CD4-positive, alpha-beta memory T cell (primary cell): ENCODE measurements around the gene ICAM2. TPM values are rescaled to one million over a fixed set of nuclear protein-coding genes. Genes with fewer than 3 reads are reported as not detected.
A peak's percentile ranks its signal among the peaks of the same experiment; 100 is the strongest.

Experiments
- CTCF ChIA-PET: fragments of 350-600 bp; sonication (Branson Sonifier 250); formaldehyde crosslinking; loops from one replicate; lab custom pipeline; 2021; ENCODE audit warnings: inconsistent platforms; ENCODE audit not compliant: partially characterized antibody; lab: Charles Lee
- POLR2A ChIA-PET: fragments of 350-600 bp; sonication (Branson Sonifier 250); formaldehyde crosslinking; loops from one replicate; lab custom pipeline; 2021; ENCODE audit not compliant: partially characterized antibody; lab: Charles Lee
- DNase-seq, 5 donors: peaks; one replicate each; pipeline versions ENCODE4 v3.0.0 to v3.0.0-alpha.2; 2020 to 2022; ENCODE audit warnings: mixed read lengths in 1 of 5
- H3K27ac ChIP-seq: one replicate; pipeline ENCODE4 v1.7.0; 2013; ENCODE audit warnings: low read depth, low read length
- H3K27me3 ChIP-seq: 2 replicates; pipeline ENCODE4 v1.7.0; 2013; ENCODE audit warnings: mild to moderate bottlenecking, low read length, moderate library complexity; ENCODE audit not compliant: insufficient read depth
- H3K36me3 ChIP-seq: 2 replicates; pipeline ENCODE4 v1.7.0; 2013; ENCODE audit warnings: mild to moderate bottlenecking, low read length, moderate library complexity; ENCODE audit not compliant: insufficient read depth
- H3K4me1 ChIP-seq: 2 replicates; pipeline ENCODE4 v1.7.0; 2013; ENCODE audit warnings: mild to moderate bottlenecking, low read length, moderate library complexity; ENCODE audit not compliant: insufficient read depth
- H3K4me3 ChIP-seq, 2 donors: one replicate each; pipeline ENCODE4 v1.7.0; 2013; ENCODE audit warnings: low read length in 2 of 2, mild to moderate bottlenecking in 1 of 2
- H3K9me3 ChIP-seq, 2 donors: one replicate each; pipeline ENCODE4 v1.7.0; 2013; ENCODE audit warnings: low read length in 2 of 2, control low read depth in 1 of 2; ENCODE audit not compliant: control insufficient read depth in 1 of 2
- H3K27ac Mint-ChIP-seq, 7 donors: one replicate each; pipeline ENCODE4 v1.8.0; 2020 to 2021; ENCODE audit warnings: mixed read lengths in 7 of 7, mild to moderate bottlenecking in 6 of 7, inconsistent platforms in 3 of 7, moderate library complexity in 3 of 7
- H3K27me3 Mint-ChIP-seq, 2 donors: one replicate each; pipeline ENCODE4 v1.8.0; 2020 to 2021; ENCODE audit warnings: mixed read lengths in 2 of 2
- H3K36me3 Mint-ChIP-seq, 2 donors: one replicate each; pipeline ENCODE4 v1.8.0; 2020 to 2021; ENCODE audit warnings: mixed read lengths in 2 of 2, inconsistent platforms in 1 of 2, mild to moderate bottlenecking in 1 of 2
- H3K4me1 Mint-ChIP-seq, 4 donors: one replicate each; pipeline ENCODE4 v1.8.0; 2020 to 2021; ENCODE audit warnings: mixed read lengths in 4 of 4, mild to moderate bottlenecking in 1 of 4
- H3K4me3 Mint-ChIP-seq, 8 donors: one replicate each; pipeline ENCODE4 v1.8.0; 2020 to 2021; ENCODE audit warnings: mixed read lengths in 8 of 8, mild to moderate bottlenecking in 7 of 8, moderate library complexity in 6 of 8, inconsistent platforms in 3 of 8
- H3K9me3 Mint-ChIP-seq, 8 donors: one replicate each; pipeline ENCODE4 v1.8.0; 2020 to 2021; ENCODE audit warnings: mixed read lengths in 8 of 8, mild to moderate bottlenecking in 5 of 8, inconsistent platforms in 3 of 8, moderate library complexity in 1 of 8
- intact Hi-C: fragments of 100-400 bp; cut with micrococcal nuclease; formaldehyde crosslinking; loops from one replicate; pipeline ENCODE4 v1.15.1; 2023
- polyA plus RNA-seq, 2 donors: library from polyadenylated mRNA; unstranded; fragments of 300-500 nt; fragmentation: Illumina TruSeq; gene quantifications; one replicate each; pipeline ENCODE4 v1.2.3, GENCODE V29; 2021
- total RNA-seq, 2 experiments: library from RNA; stranded (reverse); gene quantifications; one replicate each; pipeline ENCODE4 v1.2.3, GENCODE V29; 2021

Gene ICAM2
- total and polyA plus RNA-seq, 4 experiments from 2014 or later: 150 to 591 (median 285) TPM

GRCh38 chr17:63960006-63960405 is 60.4 kb downstream of the ICAM2 start:
- Mint-ChIP-seq H3K27me3 (no peaks in the 10 kb centered on the region), H3K9me3 (no peaks in the 10 kb centered on the region), H3K4me1 (peaks cover 3 to 31% (median 4%) of the 10 kb centered on the region in 4 donors), H3K4me3 (no peak overlapping the region), H3K36me3 (no peaks in the 10 kb centered on the region), H3K27ac (peak overlapping the region in 1 of 7 donors; percentile 24)
- peaks cover 8% of the 10 kb centered on the region for H3K4me1 ChIP-seq
- H3K4me3 ChIP-seq: no peak overlapping the region
- H3K36me3 ChIP-seq: no peaks in the 10 kb centered on the region
- H3K9me3 ChIP-seq: no peaks in the 10 kb centered on the region
- ChIA-PET POLR2A (no interaction called here), CTCF (no interaction called here)
- no peak for DNase-seq
- no peak overlapping the region for H3K27ac ChIP-seq
- H3K27me3 ChIP-seq: no peaks in the 10 kb centered on the region
- intact Hi-C loops: no loop called here

- Mint-ChIP-seq H3K27ac (peak overlapping the region in 2 of 7 donors; percentile 42 to 58), H3K27me3 (no peaks in the 10 kb centered on the region), H3K36me3 (no peaks in the 10 kb centered on the region), H3K4me1 (peaks cover 7 to 35% (median 17%) of the 10 kb centered on the region in 4 donors), H3K9me3 (peaks cover 0 to 2% (median 0%) of the 10 kb centered on the region in 8 donors), H3K4me3 (no peak overlapping the region)
- Histone ChIP-seq H3K4me1 (peaks cover 26% of the 10 kb centered on the region), H3K36me3 (no peaks in the 10 kb centered on the region), H3K4me3 (no peak overlapping the region), H3K9me3 (no peaks in the 10 kb centered on the region), H3K27me3 (no peaks in the 10 kb centered on the region), H3K27ac (no peak overlapping the region)
- intact Hi-C loops: no loop called here
- DNase-seq: no peak
- POLR2A ChIA-PET: interaction anchor here (2.1 kb wide), 1 partner anchor 10 kb away, joined by 6 read pairs; no protein-coding TSS in a partner anchor
- CTCF ChIA-PET: interaction anchor here (1.7 to 3.6 kb wide), 4 partner anchors 10 to 37 kb away, joined by 5 to 20 read pairs (median 8); no protein-coding TSS in a partner anchor
Measured at GRCh38 chr17:63956296-63956920, 64.0 kb downstream of the ICAM2 start.

GRCh38 chr17:63955791-63956190 is 64.6 kb downstream of the ICAM2 start:
- CTCF ChIA-PET: interaction anchor here (3.6 kb wide), 1 partner anchor 9 kb away, joined by 20 read pairs; no protein-coding TSS in a partner anchor
- H3K27ac Mint-ChIP-seq: peak overlapping the region in 2 of 7 donors; percentile 62 to 87
- H3K4me3 Mint-ChIP-seq: no peak overlapping the region

GRCh38 chr17:63955232-63955631 is 65.2 kb downstream of the ICAM2 start:
- H3K9me3 ChIP-seq: no peaks in the 10 kb centered on the region
- H3K36me3 ChIP-seq: no peaks in the 10 kb centered on the region
- intact Hi-C loops: no loop called here
- H3K27me3 ChIP-seq: no peaks in the 10 kb centered on the region
- peaks cover 7 to 37% (median 17%) of the 10 kb centered on the region in 4 donors for H3K4me1 Mint-ChIP-seq
- ChIA-PET CTCF (interaction anchor here (1.0 to 1.5 kb wide), 4 partner anchors 9 to 74 kb away, joined by 3 to 8 read pairs (median 4); partner anchors contain the start of gene CSHL1), POLR2A (interaction anchor here (0.8 to 1.0 kb wide), 3 partner anchors 9 to 175 kb away, joined by 3 to 4 read pairs (median 3); no protein-coding TSS in a partner anchor)
- H3K27ac Mint-ChIP-seq: peak overlapping the region in 4 of 7 donors; percentile 17 to 80 (median 56)
- no peak overlapping the region for H3K27ac ChIP-seq
- no peak overlapping the region for H3K4me3 ChIP-seq
- H3K4me1 ChIP-seq: peaks cover 20% of the 10 kb centered on the region
- no peaks in the 10 kb centered on the region for H3K27me3 Mint-ChIP-seq
- peaks cover 0 to 2% (median 0%) of the 10 kb centered on the region in 8 donors for H3K9me3 Mint-ChIP-seq
- no peak for DNase-seq
- no peaks in the 10 kb centered on the region for H3K36me3 Mint-ChIP-seq
- H3K4me3 Mint-ChIP-seq: no peak overlapping the region

More at GRCh38 chr17:63955791-63956190, 64.6 kb downstream of the ICAM2 start:
- Histone ChIP-seq H3K4me3 (no peak overlapping the region), H3K27me3 (no peaks in the 10 kb centered on the region), H3K9me3 (no peaks in the 10 kb centered on the region), H3K4me1 (peaks cover 20% of the 10 kb centered on the region), H3K27ac (no peak overlapping the region), H3K36me3 (no peaks in the 10 kb centered on the region)
- Mint-ChIP-seq H3K4me1 (peaks cover 7 to 36% (median 17%) of the 10 kb centered on the region in 4 donors), H3K27me3 (no peaks in the 10 kb centered on the region), H3K36me3 (no peaks in the 10 kb centered on the region), H3K9me3 (peaks cover 0 to 2% (median 0%) of the 10 kb centered on the region in 8 donors)
- intact Hi-C loops: no loop called here
- DNase-seq: no peak
- POLR2A ChIA-PET: interaction anchor here (1.0 to 2.1 kb wide), 2 partner anchors 9 to 175 kb away, joined by 4 to 6 read pairs; no protein-coding TSS in a partner anchor

GRCh38 chr17:63954402-63955063 is 65.9 kb downstream of the ICAM2 start:
- Mint-ChIP-seq H3K4me1 (peaks cover 7 to 37% (median 17%) of the 10 kb centered on the region in 4 donors), H3K36me3 (no peaks in the 10 kb centered on the region), H3K27me3 (no peaks in the 10 kb centered on the region), H3K27ac (peak overlapping the region; percentile 30 to 88 (median 80)), H3K9me3 (peaks cover 0 to 2% (median 0%) of the 10 kb centered on the region in 8 donors), H3K4me3 (peak overlapping the region in 4 of 8 donors; percentile 26 to 67 (median 48))
- H3K9me3 ChIP-seq: no peaks in the 10 kb centered on the region
- POLR2A ChIA-PET: interaction anchor here (0.8 to 1.0 kb wide), 4 partner anchors 10 to 71 kb away, joined by 3 to 5 read pairs (median 4); partner anchors contain the start of gene ICAM2
- H3K4me3 ChIP-seq: no peak overlapping the region
- H3K36me3 ChIP-seq: no peaks in the 10 kb centered on the region
- no peak overlapping the region for H3K27ac ChIP-seq
- CTCF ChIA-PET: interaction anchor here (0.7 to 1.6 kb wide), 8 partner anchors 8 to 74 kb away, joined by 3 to 8 read pairs (median 4); partner anchors contain the start of genes CD79B, CSHL1, GH1 and ICAM2
- peak; percentile 27 to 56 (median 32) for DNase-seq
- intact Hi-C loops: no loop called here
- peaks cover 20% of the 10 kb centered on the region for H3K4me1 ChIP-seq
- no peaks in the 10 kb centered on the region for H3K27me3 ChIP-seq

Other genes with a start within 250 kb of the ICAM2 start
- 10 to 100 TPM; 36.7 to 39.0 TPM for gene CCDC47, start 247.0 kb downstream of the ICAM2 start, total RNA-seq
- 10 to 100 TPM; 31.3 to 46.9 TPM for gene CCDC47, start 247.0 kb downstream of the ICAM2 start, polyA plus RNA-seq
- 100 to 1,000 TPM; 174 to 183 TPM for gene DDX42, start 246.5 kb downstream of the ICAM2 start, total RNA-seq
- 10 to 100 TPM in 1 of 2 donors, 1 to 10 TPM in 1; 6.9 to 18.4 TPM for gene DDX42, start 246.5 kb downstream of the ICAM2 start, polyA plus RNA-seq
- gene PSMC5, start 193.2 kb downstream of the ICAM2 start, total RNA-seq: 100 to 1,000 TPM; 121 TPM
- gene PSMC5, start 193.2 kb downstream of the ICAM2 start, polyA plus RNA-seq: 100 to 1,000 TPM; 188 to 227 TPM
- 10 to 100 TPM; 62.1 to 62.2 TPM for gene FTSJ3, start 193.0 kb downstream of the ICAM2 start, total RNA-seq
- 10 to 100 TPM; 12.3 to 40.8 TPM for gene FTSJ3, start 193.0 kb downstream of the ICAM2 start, polyA plus RNA-seq
- gene SMARCD2, start 177.9 kb downstream of the ICAM2 start, total RNA-seq: 100 to 1,000 TPM; 113 to 114 TPM
- gene SMARCD2, start 177.9 kb downstream of the ICAM2 start, polyA plus RNA-seq: 100 to 1,000 TPM in 1 of 2 donors, 10 to 100 TPM in 1; 80.4 to 125 TPM
- gene CSH2, start 147.0 kb downstream of the ICAM2 start, total RNA-seq: not detected
- gene CSH2, start 147.0 kb downstream of the ICAM2 start, polyA plus RNA-seq: not detected
- not detected for gene GH2, start 138.7 kb downstream of the ICAM2 start, total RNA-seq
- gene GH2, start 138.7 kb downstream of the ICAM2 start, polyA plus RNA-seq: not detected
- not detected for gene CSH1, start 124.1 kb downstream of the ICAM2 start, total RNA-seq
- gene CSH1, start 124.1 kb downstream of the ICAM2 start, polyA plus RNA-seq: not detected
- not detected for gene CSHL1, start 109.4 kb downstream of the ICAM2 start, total RNA-seq
- not detected for gene CSHL1, start 109.4 kb downstream of the ICAM2 start, polyA plus RNA-seq
- gene GH1, start 101.8 kb downstream of the ICAM2 start, total RNA-seq: not detected
- gene GH1, start 101.8 kb downstream of the ICAM2 start, polyA plus RNA-seq: not detected
- 10 to 100 TPM; 16.4 to 17.2 TPM for gene CD79B, start 88.3 kb downstream of the ICAM2 start, total RNA-seq
- 10 to 100 TPM; 54.4 to 57.2 TPM for gene CD79B, start 88.3 kb downstream of the ICAM2 start, polyA plus RNA-seq
- under 1 TPM; 0.17 to 0.30 TPM for gene SCN4A, start 47.7 kb downstream of the ICAM2 start, total RNA-seq
- not detected for gene SCN4A, start 47.7 kb downstream of the ICAM2 start, polyA plus RNA-seq
- gene PRR29, start 22.3 kb downstream of the ICAM2 start, total RNA-seq: 1 to 10 TPM in 1 of 2 experiments, under 1 TPM in 1; 0.19 to 1.0 TPM
- 1 to 10 TPM; 5.6 to 6.0 TPM for gene PRR29, start 22.3 kb downstream of the ICAM2 start, polyA plus RNA-seq
- 100 to 1,000 TPM; 163 to 172 TPM for gene ERN1, start 109.5 kb upstream of the ICAM2 start, total RNA-seq
- gene ERN1, start 109.5 kb upstream of the ICAM2 start, polyA plus RNA-seq: 100 to 1,000 TPM in 1 of 2 donors, 10 to 100 TPM in 1; 47.9 to 124 TPM
- gene TEX2, start 242.6 kb upstream of the ICAM2 start, total RNA-seq: 10 to 100 TPM; 12.6 to 13.1 TPM
- 1 to 10 TPM; 7.9 to 8.7 TPM for gene TEX2, start 242.6 kb upstream of the ICAM2 start, polyA plus RNA-seq